GM19240 (cell line): ENCODE results near the gene MDM4.

Experiments
- DNase-seq: peaks from one replicate; pipeline ENCODE4 v3.0.0; 2011; ENCODE audit warnings: low spot score; ENCODE audit not compliant: insufficient read length

MDM4 gene

GRCh38 chr1:204491655-204492054, 24.6 kb upstream of the MDM4 start:
- no peak for DNase-seq

GRCh38 chr1:204493145-204493983, 22.8 kb upstream of the MDM4 start:
- DNase-seq, result no peak

- DNase-seq, result no peak
Observed at GRCh38 chr1:204493984-204494280, 22.3 kb upstream of the MDM4 start.

GRCh38 chr1:204494281-204495077, 21.7 kb upstream of the MDM4 start, which contains the start of gene PIK3C2B:
PIK3C2B (minus strand) TSS chr1:204494805; CDS start chr1:204469802, 25,003 bp downstream.
- DNase-seq, result peak; percentile 51

GRCh38 chr1:204495078-204495753, 21.0 kb upstream of the MDM4 start:
- DNase-seq, result no peak

- no peak for DNase-seq
Observed at GRCh38 chr1:204495777-204496176, 20.4 kb upstream of the MDM4 start.

- no peak for DNase-seq
Observed at GRCh38 chr1:204498981-204499380, 17.2 kb upstream of the MDM4 start.

GRCh38 chr1:204499511-204500468, 16.4 kb upstream of the MDM4 start:
- DNase-seq, result no peak

GRCh38 chr1:204502241-204502640, 14.0 kb upstream of the MDM4 start:
- DNase-seq, result no peak

- no peak for DNase-seq
Observed at GRCh38 chr1:204503122-204503912, 12.9 kb upstream of the MDM4 start.

- no peak for DNase-seq
Observed at GRCh38 chr1:204503913-204504519, 12.2 kb upstream of the MDM4 start.

GRCh38 chr1:204505674-204506200, 10.5 kb upstream of the MDM4 start:
- DNase-seq, result no peak

- DNase-seq, result no peak
Observed at GRCh38 chr1:204506201-204506968, 9.8 kb upstream of the MDM4 start.

- DNase-seq, result no peak
Observed at GRCh38 chr1:204506969-204507316, 9.3 kb upstream of the MDM4 start.

- no peak for DNase-seq
Observed at GRCh38 chr1:204507317-204508105, 8.7 kb upstream of the MDM4 start.

- no peak for DNase-seq
Observed at GRCh38 chr1:204509186-204509635, 7.0 kb upstream of the MDM4 start.

GRCh38 chr1:204511366-204511765, 4.8 kb upstream of the MDM4 start:
- DNase-seq, result no peak
